ENCODE data around the gene TMEM33. TPM values are rescaled to one million over a fixed set of nuclear protein-coding genes. Genes with fewer than 3 reads are reported as not detected.
"Not testable (repeated sequence)": the region's sequence is repeated elsewhere in the genome, so short reads cannot be mapped to it uniquely, and the experiment has no call there.

TMEM33 gene
- polyA plus RNA-seq, 2 of the 4 experiments (the other 2 are of a cell fraction): 29.0 to 73.4 TPM

DNA sequence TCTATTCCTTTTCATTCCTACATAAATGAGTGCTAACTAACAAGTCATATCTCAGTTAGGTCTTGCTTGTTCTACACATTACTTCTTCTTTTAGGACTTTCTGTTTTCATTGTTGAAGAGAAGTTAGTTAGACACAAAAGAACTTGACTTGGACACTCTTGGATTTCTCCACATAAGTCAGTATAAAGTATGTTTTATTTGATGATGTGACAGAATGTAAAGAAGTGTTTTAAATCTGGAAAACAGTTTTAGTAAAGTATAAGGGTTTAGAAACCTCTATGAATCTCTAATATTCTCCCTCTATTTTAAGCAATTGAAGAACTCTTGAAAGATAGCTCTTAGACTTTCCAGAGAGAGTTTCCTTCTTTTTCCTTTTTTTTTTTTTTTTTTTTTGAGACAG lies 38.6 kb upstream of the TMEM33 start:
- ATAC-seq (no peak), FAIRE-seq (no peak), DNase-seq (ENCODE audit: low read depth in 1 of 2, low spot score in 1 of 2) (no peak)
- H3K4me3 ChIP-seq: no peak overlapping the region
- POLR2A ChIA-PET: no interaction called here
- no peak overlapping the region for H3K4me2 ChIP-seq
- peaks cover 10% of the 10 kb centered on the region; the same call in 1 of the 3 replicates for H3K4me1 ChIP-seq
- no peak overlapping the region for H3K27ac ChIP-seq
- TF ChIP-seq SREBF2 (IDR thresholded peaks at IDR 0.05) (no peak), MAFK (IDR thresholded peaks at IDR 0.05; ENCODE audit: partially characterized antibody) (peak; percentile 29), CBX8 (IDR thresholded peaks at IDR 0.05) (no peak), HOXB13 (CRISPR knock-in tag; IDR thresholded peaks at IDR 0.05; ENCODE audit: low read depth) (no peak), RARB (CRISPR knock-in tag; IDR thresholded peaks at IDR 0.05) (no peak)
- CTCF ChIA-PET: interaction anchor here (0.6 to 1.7 kb wide), 4 partner anchors 8 to 16 kb away, joined by 3 to 6 read pairs (median 5); no protein-coding TSS in a partner anchor
- H3K9me3 ChIP-seq: no peaks in the 10 kb centered on the region

- POLR2A ChIA-PET: no interaction called here
- peak in 1 of 2 experiments; percentile 41 for DNase-seq (ENCODE audit: low read depth in 1 of 2, low spot score in 1 of 2)
- TF ChIP-seq POLR2A (IDR thresholded peaks at IDR 0.05; ENCODE audit: low read length) (no peak), BHLHE40 (IDR thresholded peaks at IDR 0.05; ENCODE audit: low read depth, low read length) (no peak), ZC3H11A (IDR thresholded peaks at IDR 0.05) (no peak), FOSB (CRISPR knock-in tag; IDR thresholded peaks at IDR 0.05) (no peak), FOXS1 (CRISPR knock-in tag; IDR thresholded peaks at IDR 0.05) (no peak)
- TF ChIP-seq, protein P1, sequence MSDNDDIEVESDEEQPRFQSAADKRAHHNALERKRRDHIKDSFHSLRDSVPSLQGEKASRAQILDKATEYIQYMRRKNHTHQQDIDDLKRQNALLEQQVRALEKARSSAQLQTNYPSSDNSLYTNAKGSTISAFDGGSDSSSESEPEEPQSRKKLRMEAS (IDR thresholded peaks at IDR 0.05): no peak
- peak overlapping the region; percentile 22; the same call in 2 of the 3 replicates for H3K4me2 ChIP-seq
- no peak for FAIRE-seq
- H3K4me1 ChIP-seq: peaks cover 10% of the 10 kb centered on the region; the same call in 1 of the 3 replicates
- 0 out of 6 replicates have a peak, but pooled peaks of 1 of the 2 experiments have one; percentile 31 for ATAC-seq
- H3K27ac ChIP-seq: no peak overlapping the region
- H3K9me3 ChIP-seq: no peaks in the 10 kb centered on the region
- CTCF ChIA-PET: interaction anchor here (1.2 kb wide), 1 partner anchor 204 kb away, joined by 4 read pairs; no protein-coding TSS in a partner anchor
- WGBS (ENCODE audit: missing lambda C conversion rate): 20% methylated on average over 1 of the region's 1 CpG
- H3K4me3 ChIP-seq: no peak overlapping the region
Measured at GRCh38 chr4:41897698-41898097, 37.5 kb upstream of the TMEM33 start.

DNA sequence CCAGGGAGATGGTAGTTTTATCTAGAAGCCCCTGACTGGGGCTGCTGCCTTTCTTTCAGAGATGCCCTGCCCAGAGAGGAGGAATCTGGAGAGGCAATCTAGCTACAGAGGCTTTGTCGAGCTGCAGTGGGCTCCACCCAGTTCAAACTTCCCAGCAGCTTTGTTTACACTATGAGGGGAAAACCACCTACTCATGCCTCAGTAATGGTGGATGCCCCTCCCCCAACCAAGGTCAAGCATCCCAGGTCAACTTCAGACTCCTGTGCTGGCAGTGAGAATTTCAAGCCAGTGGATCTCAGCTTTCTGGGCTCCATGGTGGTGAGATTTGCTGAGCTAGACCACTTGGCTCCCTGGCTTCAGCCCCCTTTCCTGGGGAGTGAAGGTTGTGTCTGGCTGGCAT lies 26.1 kb upstream of the TMEM33 start:
- POLR2A ChIA-PET; FAIRE-seq; H3K9me3 ChIP-seq; H3K4me3 ChIP-seq; TF ChIP-seq FOSL2 (IDR thresholded peaks at IDR 0.05): not testable (repeated sequence)
- TF ChIP-seq FOSL2 (CRISPR knock-in tag; IDR thresholded peaks at IDR 0.05) (peak; percentile 56), RAD21 (conservative IDR thresholded peaks at IDR 0.05 in 1 of 2, IDR thresholded peaks at IDR 0.05 in 1 of 2) (peak in 1 of 2 experiments; percentile 22; a peak in 1 of 5 replicates), GATA3 (IDR thresholded peaks at IDR 0.05; ENCODE audit: borderline replicate concordance) (0 out of 2 replicates have a peak, but pooled peaks have one; percentile 19)
- DNase-seq (ENCODE audit: low read depth in 1 of 2, low spot score in 1 of 2) (peak in 1 of 2 experiments; percentile 75), ATAC-seq (peak in 1 of 2 experiments; percentile 72; a peak in 3 of 6 replicates)
- Histone ChIP-seq H3K27ac (peak overlapping the region; percentile 76 to 89), H3K4me1 (peaks cover 20% of the 10 kb centered on the region), H3K4me2 (peak overlapping the region; percentile 72)
- CTCF ChIA-PET: interaction anchor here (0.9 kb wide), 1 partner anchor 21 kb away, joined by 4 read pairs; no protein-coding TSS in a partner anchor
- no CpG with 5 or more reads among the region's 1 CpG for WGBS (ENCODE audit: missing lambda C conversion rate)

- DNase-seq (ENCODE audit: low read depth in 1 of 2, low spot score in 1 of 2): no peak
Measured at GRCh38 chr4:41912546-41912945, 22.7 kb upstream of the TMEM33 start.

DNA sequence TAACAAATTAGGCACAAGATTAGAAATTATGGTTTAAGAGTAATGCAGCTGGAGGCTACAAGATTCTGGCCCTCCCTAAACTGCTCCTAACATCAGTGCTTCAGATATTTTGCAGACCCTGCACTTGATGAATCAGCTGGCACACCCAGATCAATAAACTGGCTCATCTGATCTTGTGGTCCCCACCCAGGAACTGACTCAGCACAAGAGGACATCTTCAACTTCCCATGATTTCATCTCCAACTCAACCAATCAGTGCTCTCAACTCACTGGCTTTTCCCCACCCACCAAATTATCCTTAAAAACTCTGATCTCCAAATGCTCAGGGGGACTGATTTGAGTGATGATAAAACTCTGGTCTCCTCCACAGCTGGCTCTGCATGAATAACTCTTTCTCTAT lies 21.7 kb upstream of the TMEM33 start:
- no peak for ATAC-seq
- POLR2A ChIA-PET: no interaction called here
- no peak for FAIRE-seq

More at GRCh38 chr4:41912546-41912945, 22.7 kb upstream of the TMEM33 start:
- CTCF ChIA-PET: no interaction called here
- POLR2A ChIA-PET: no interaction called here
- H3K4me3 ChIP-seq: no peak overlapping the region
- H3K4me1 ChIP-seq: peaks cover 20% of the 10 kb centered on the region
- no peak for FAIRE-seq
- TF ChIP-seq NPAS2 (CRISPR knock-in tag; IDR thresholded peaks at IDR 0.05; ENCODE audit: borderline replicate concordance) (no peak), RFX5 (IDR thresholded peaks at IDR 0.05) (no peak), CBX8 (IDR thresholded peaks at IDR 0.05) (no peak), HEYL (CRISPR knock-in tag; IDR thresholded peaks at IDR 0.05) (no peak), FOSL2 (IDR thresholded peaks at IDR 0.05) (no peak), FOSL2 (CRISPR knock-in tag; IDR thresholded peaks at IDR 0.05) (no peak)
- ATAC-seq: no peak
- no peak overlapping the region for H3K27ac ChIP-seq
- H3K4me2 ChIP-seq: no peak overlapping the region
- H3K9me3 ChIP-seq: no peaks in the 10 kb centered on the region
- WGBS (ENCODE audit: missing lambda C conversion rate): 77% methylated on average over 5 of the region's 5 CpGs

More for the DNA sequence above, 21.7 kb upstream of the TMEM33 start:
- no peaks in the 10 kb centered on the region for H3K9me3 ChIP-seq
- H3K4me3 ChIP-seq: no peak overlapping the region
- H3K4me1 ChIP-seq: peaks cover 18% of the 10 kb centered on the region
- CTCF ChIA-PET: no interaction called here
- TF ChIP-seq HDAC2 (IDR thresholded peaks at IDR 0.05) (no peak), MAFK (IDR thresholded peaks at IDR 0.05; ENCODE audit: partially characterized antibody) (peak; percentile 17)
- TF ChIP-seq, protein P2, sequence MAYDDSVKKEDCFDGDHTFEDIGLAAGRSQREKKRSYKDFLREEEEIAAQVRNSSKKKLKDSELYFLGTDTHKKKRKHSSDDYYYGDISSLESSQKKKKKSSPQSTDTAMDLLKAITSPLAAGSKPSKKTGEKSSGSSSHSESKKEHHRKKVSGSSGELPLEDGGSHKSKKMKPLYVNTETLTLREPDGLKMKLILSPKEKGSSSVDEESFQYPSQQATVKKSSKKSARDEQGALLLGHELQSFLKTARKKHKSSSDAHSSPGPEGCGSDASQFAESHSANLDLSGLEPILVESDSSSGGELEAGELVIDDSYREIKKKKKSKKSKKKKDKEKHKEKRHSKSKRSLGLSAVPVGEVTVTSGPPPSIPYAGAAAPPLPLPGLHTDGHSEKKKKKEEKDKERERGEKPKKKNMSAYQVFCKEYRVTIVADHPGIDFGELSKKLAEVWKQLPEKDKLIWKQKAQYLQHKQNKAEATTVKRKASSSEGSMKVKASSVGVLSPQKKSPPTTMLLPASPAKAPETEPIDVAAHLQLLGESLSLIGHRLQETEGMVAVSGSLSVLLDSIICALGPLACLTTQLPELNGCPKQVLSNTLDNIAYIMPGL (CRISPR knock-in tag; IDR thresholded peaks at IDR 0.05; ENCODE audit: borderline replicate concordance): no peak
- no peak overlapping the region for H3K4me2 ChIP-seq
- no peak overlapping the region for H3K27ac ChIP-seq
- DNase-seq (ENCODE audit: low read depth in 1 of 2, low spot score in 1 of 2): peak in 1 of 2 experiments; percentile 22
